GM21367 (cell line): ENCODE results near the gene KANK4.

Experiments
- ATAC-seq: cut with Tn5 transposase; IDR thresholded peaks from one replicate; pipeline ENCODE4 v1.9.1; 2021; ENCODE audit not compliant: unreplicated experiment

KANK4 gene

DNA sequence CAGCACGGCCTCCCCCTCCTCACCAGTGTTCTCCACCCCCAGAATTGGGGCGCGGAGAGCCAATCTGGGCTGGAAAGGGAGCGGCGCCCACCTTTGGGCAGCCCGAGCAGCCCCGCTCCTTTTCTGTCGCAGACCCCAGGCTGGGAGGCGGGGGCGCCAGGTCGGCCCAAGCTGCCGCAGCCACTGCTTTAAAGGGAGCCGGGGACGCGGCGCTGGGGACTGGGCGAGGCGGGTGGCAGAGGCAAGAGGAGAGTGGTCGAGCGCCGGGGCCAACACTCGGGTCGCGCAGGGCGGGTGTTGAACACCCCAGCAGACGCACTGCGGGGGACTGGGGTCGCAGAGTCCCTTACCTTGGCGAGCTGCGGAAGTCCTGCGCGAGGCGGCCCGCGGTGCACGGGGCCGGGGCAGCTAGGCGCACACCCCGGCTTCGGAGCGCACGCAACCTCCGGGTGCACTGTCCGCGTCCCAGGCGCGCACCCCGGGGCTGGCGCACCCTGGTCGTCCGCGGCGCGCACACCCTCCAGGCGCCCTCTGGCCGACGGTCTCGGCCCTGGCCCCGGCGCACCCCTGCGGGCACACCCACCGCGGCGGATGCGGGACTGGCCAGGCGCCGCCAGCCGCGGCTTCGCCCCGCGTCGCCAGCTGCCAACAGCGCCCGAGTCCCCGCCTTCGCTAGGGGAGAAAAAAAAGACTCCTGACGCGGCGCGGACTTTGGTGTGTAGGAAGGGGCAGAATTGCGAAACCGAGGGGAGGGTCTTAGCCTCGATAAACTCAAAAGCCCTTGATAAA lies at the start of gene KANK4:
Gene KANK4 (minus strand): TSS at position 679 of the 789 bp plus-strand sequence. CDS start 37,870 bp downstream, outside the sequence.
- no peak for ATAC-seq

GRCh38 chr1:62368989-62369388 lies 49.8 kb upstream of the KANK4 start:
- no peak for ATAC-seq

- no peak for ATAC-seq
Measured at GRCh38 chr1:62367005-62367557, 47.8 kb upstream of the KANK4 start.

DNA sequence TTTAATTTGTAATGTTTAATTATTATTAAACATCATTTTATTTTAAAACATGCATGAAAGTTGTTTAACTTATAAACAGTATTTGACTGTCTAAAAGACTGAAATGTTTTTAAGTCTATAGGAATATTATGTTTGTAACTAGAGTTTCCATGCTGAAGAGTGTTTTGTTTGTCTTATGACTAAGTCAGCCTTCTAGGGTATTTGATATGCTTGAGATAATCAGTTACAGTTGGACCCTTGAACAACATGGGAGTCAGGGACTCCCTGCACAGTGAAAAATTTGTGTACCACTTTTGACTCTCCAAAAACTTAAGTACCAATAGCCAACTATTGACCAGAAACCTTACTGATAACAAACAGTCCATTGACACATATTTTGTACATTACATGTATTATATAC lies 45.5 kb upstream of the KANK4 start:
- no peak for ATAC-seq

DNA sequence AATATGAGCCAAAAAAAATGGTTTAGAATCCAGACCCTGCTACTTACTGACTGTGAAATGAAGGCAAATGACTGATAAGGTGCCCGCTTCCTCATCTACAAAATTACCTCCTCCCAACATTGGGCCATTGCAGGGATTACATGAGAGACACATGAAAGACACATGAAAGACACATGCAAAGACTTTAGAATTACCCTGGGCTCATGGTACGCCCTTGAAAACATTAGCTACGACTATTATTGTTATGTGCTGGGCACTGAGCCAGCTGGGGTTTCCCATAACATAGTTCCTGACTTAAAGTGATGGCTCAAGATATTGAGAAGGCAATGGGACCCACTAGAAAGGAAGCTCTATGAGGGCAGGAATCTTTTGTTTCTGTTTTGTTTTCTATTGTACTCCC lies 43.7 kb upstream of the KANK4 start:
- ATAC-seq = no peak

GRCh38 chr1:62362061-62362917 lies 43.1 kb upstream of the KANK4 start:
- no peak for ATAC-seq

DNA sequence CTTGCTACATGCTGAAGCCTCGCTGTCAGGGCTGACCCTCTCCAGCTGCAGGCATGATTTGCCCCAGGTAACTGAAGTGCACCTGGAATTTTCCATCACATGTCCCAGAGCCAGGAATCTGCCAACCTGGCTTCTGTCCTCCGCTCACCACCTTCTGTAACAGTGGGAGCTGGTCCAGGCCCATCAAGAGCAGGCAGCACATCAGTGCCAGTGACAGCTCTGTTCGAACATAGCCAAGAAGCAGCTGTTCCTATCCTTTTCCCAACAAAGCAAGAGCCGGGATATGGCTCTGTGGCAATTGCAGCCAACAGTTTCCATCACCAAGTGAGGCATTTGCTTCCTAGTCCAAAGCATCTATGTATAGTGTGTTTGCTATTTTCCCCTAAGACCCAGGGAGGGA lies 42.2 kb upstream of the KANK4 start:
- ATAC-seq = no peak

DNA sequence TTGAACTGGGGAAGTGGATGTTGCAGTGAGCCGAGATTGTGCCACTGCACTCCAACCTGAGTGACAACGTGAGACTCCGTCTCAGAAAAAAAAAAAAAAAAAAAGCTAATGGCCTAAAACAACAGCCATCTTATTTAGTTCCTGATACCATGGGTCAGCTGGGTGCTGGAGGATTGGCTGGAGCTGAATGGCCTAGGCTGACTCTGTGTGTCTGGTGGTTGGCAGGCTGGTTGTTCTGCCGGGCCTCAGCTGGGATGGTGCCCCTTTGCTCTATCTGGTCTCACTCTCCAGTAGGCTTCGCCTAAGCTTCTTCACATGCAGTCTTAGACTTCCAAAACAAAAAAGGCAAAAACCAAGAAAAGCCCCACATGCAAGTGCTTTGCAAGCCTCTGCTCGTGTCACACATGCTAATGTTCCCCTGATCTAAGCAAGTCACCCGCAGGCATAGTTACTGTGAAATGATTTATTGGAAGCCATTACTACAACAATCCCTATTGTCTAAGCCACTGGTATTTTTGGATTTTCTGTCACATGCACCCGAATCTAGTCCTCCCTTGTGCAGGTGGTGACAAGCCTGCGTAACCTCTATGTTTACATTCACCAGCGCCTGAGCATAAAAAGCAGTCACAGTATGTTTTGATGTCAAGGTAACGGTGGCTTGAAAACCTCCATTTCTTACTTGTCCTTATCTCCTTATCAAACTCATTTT lies 39.6 kb upstream of the KANK4 start:
- ATAC-seq = no peak

DNA sequence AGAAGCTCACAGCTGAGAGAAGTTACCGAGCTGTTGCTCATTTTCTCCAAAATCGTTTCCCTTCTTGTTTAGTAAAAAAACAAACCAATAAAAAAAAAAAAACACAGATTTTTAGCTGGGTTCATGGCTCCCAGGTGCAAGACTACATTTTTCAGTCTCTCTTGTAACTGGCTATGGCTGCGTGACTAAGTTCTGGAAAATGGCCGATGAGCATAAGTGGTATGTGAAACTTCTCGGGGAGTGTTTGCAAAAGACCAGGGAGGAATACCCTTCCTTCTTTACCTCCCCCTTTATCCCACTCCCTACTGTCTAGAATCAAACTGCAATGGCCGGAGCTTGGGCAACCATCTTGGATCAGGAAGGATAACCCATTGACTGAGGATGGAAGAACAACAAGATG lies 38.7 kb upstream of the KANK4 start:
- no peak for ATAC-seq

DNA sequence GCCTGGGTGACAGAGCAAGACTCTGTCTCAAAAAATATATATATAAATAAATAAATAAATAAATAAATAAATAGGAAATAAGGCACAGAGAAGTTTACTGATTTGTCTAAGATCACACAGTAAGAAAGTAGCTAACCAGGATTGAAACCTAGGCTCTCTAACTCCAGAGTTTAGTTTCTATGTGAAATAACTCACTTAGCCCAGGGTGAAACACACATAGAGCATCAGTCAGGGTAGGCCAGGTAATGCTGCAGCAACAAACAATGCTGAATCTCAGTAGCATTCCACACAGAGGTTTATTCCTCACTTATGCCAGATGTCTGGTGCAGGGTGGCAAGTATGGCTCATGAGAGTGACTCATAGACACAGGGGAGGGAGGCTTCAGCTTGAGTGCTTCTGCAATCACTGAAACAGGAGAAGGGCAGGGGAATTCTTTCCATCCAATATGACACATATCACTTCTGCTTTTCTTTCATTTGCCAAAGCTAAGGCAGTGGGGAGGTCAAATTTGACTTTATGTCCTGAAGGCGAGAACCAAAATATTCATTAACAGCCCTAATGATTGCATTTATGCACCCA lies 37.1 kb upstream of the KANK4 start:
- no peak for ATAC-seq

DNA sequence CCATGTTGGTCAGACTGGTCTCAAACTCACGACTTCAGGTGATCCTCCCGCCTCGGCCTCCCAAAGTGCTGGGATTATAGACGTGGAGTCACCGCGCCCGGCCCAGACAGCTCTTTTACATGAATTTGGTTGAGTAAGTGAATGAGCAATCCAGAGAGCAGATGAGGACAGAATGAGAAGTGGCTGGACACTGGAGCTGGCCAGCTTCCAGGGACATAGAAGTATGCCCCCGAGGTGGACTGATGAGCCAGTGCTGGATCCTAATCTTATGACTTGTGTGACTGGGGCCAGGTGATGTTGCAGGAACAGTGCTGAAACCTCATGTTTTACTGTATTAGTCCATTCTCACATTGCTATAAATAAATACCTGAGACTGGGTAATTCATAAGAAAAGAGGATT lies 35.9 kb upstream of the KANK4 start:
- ATAC-seq = no peak

GRCh38 chr1:62353853-62354252 lies 34.6 kb upstream of the KANK4 start:
- no peak for ATAC-seq

DNA sequence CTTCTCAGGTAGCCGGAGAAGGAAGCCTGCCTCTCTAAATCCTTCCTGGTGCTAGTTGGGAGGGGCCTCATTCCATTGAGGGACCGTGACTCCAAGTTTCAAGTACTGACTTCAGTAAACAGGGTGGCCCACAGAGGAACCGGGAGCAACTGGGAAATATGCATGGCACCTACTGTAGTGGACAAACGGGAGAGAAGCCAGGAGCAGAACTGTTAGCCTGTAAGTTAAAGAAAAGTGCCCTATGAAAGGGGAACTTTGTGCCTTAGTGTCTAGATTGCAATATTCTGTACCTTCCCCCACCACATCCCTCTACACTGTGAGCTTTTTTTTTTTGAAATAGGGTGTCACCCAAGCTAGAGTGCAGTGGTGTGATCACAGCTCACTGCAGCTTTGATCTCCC lies 33.2 kb upstream of the KANK4 start:
- ATAC-seq = no peak

DNA sequence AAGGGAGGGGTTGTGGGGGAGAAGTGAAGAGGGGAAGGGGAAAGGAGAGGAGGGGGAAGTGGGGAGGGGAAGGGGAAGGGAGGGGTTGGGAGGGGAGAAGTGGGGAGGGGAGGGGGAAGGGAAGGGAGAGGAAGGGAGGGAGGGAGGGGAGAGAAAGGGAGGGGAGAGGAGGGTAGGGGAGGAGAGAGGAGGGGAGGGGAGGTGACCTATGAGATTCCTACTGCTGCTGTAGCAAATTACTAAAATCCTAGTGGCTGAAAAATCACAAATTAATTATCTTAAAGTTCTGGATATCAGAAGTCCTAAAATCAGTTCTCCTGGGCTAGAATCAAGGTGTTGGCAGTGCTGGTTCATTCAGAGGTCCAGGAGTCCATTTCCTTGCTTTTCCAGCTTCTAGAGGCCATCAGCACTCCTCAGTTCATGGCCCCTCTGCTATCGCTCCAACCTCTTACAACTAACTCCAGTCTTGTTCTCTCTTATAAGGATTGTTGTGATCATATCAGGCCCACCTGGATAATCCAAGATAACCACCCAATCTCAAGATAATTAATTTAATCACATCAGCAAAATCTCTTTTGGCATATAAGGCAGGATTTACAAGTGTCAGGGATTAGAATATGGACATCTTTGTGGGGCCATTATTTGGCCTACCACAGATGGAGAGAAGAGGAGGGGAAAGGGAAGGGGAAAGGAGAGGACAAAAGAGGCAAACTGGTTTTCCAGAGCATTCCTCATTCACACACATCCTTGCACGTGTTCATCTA lies 30.4 kb upstream of the KANK4 start:
- ATAC-seq = no peak

DNA sequence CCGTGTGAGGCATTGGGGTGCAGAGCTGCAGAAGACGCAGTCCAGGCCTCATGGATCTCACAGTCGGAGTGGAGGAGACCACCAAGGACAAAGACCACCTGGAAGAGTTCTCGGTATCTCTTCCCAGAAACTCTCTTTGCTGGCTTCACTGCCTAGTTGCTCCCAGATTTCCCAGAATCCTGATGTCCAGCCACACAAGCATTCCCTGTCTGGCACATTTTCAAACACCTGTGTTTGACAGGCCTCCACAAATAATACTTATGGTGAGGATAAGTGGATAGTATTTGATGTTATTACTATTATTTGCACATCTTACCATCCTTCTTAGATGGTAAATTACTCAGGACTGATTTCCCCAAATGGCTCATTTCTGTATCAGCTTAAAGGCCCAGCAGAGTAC lies 27.7 kb upstream of the KANK4 start:
- no peak for ATAC-seq

- ATAC-seq = no peak
Measured at GRCh38 chr1:62343911-62344310, 24.7 kb upstream of the KANK4 start.

- ATAC-seq = no peak
Measured at GRCh38 chr1:62342270-62342669, 23.0 kb upstream of the KANK4 start.

- ATAC-seq = no peak
Measured at GRCh38 chr1:62341615-62342014, 22.4 kb upstream of the KANK4 start.

GRCh38 chr1:62341089-62341488 lies 21.9 kb upstream of the KANK4 start:
- ATAC-seq = no peak
